OCI-LY7 (cell line): ENCODE data around the gene COL17A1. TPM values are rescaled to one million over a fixed set of nuclear protein-coding genes. Genes with fewer than 3 reads are reported as not detected.

ENCODE experiments used
- BruUV-seq: library from RNA; stranded (reverse); fragments of 400-500 nt; replicated peaks from 2 replicates; lab custom pipeline; 2021; lab: Mats Ljungman, UMichigan
- CTCF ChIA-PET: fragments of 300-600 bp; sonication (Branson Sonifier 250); formaldehyde crosslinking; loops from one replicate; lab custom pipeline; 2022; ENCODE audit warnings: antibody characterized with exemption; ENCODE audit not compliant: unreplicated experiment; lab: Charles Lee
- POLR2A ChIA-PET: fragments of 300-600 bp; sonication (Branson Sonifier 250); formaldehyde crosslinking; loops from one replicate; lab custom pipeline; 2022; ENCODE audit warnings: antibody characterized with exemption; lab: Charles Lee
- DNase-seq: peaks from one replicate; pipeline ENCODE4 v3.0.0-alpha.2; 2015; ENCODE audit warnings: low spot score
- H2AFZ ChIP-seq: fragments of 200-600 bp; sonication (generic), shearing (Covaris generic); 2 replicates; pipeline ENCODE4 v1.6.1; 2014; ENCODE audit warnings: mild to moderate bottlenecking, antibody characterized with exemption, low read length, moderate library complexity
- H3K27ac ChIP-seq: fragments of 200-600 bp; sonication (generic); 2 replicates; pipeline ENCODE4 v1.5.1; 2014; ENCODE audit warnings: mixed run types, low read depth, mild to moderate bottlenecking, moderate library complexity, low read length, inconsistent platforms; ENCODE audit not compliant: poor library complexity, severe bottlenecking
- H3K36me3 ChIP-seq: fragments of 200-600 bp; sonication (generic); 2 replicates; pipeline ENCODE4 v1.6.1; 2014; ENCODE audit warnings: mild to moderate bottlenecking, antibody characterized with exemption, low read length, moderate library complexity, mixed read lengths; ENCODE audit not compliant: insufficient read depth
- H3K4me1 ChIP-seq: fragments of 200-600 bp; sonication (generic); 2 replicates; pipeline ENCODE4 v1.5.1; 2014; ENCODE audit warnings: mild to moderate bottlenecking, low read length; ENCODE audit not compliant: insufficient read depth, poor library complexity, severe bottlenecking
- H3K4me2 ChIP-seq: fragments of 200-600 bp; sonication (generic); 2 replicates; pipeline ENCODE4 v1.6.1; 2014; ENCODE audit warnings: mild to moderate bottlenecking, low read length
- H3K4me3 ChIP-seq: fragments of 200-600 bp; sonication (generic); 2 replicates; pipeline ENCODE4 v1.5.1; 2014; ENCODE audit warnings: mild to moderate bottlenecking, low read depth, low read length; ENCODE audit not compliant: poor library complexity, severe bottlenecking
- H3K79me2 ChIP-seq: fragments of 200-600 bp; sonication (generic); 2 replicates; pipeline ENCODE4 v1.6.1; 2016; ENCODE audit warnings: low read depth, mild to moderate bottlenecking, low read length, moderate library complexity, mixed read lengths; ENCODE audit not compliant: insufficient read depth
- H3K9me2 ChIP-seq: fragments of 200-600 bp; sonication (generic); 2 replicates; pipeline ENCODE4 v1.6.1; 2016; ENCODE audit warnings: mild to moderate bottlenecking, low read length, mixed read lengths; ENCODE audit not compliant: insufficient read depth
- H3K9me3 ChIP-seq: fragments of 200-600 bp; sonication (generic); 2 replicates; pipeline ENCODE4 v1.6.1; 2014; ENCODE audit warnings: mild to moderate bottlenecking, mixed run types, low read length, mixed read lengths
- H4K20me1 ChIP-seq: fragments of 200-600 bp; sonication (generic); 2 replicates; pipeline ENCODE4 v1.6.1; 2014; ENCODE audit warnings: mild to moderate bottlenecking, antibody characterized with exemption, low read length, moderate library complexity, mixed read lengths; ENCODE audit not compliant: insufficient read depth
- CTCF ChIP-seq: fragments of 200-600 bp; sonication (generic); conservative IDR thresholded peaks from 2 replicates; pipeline ENCODE4 v1.5.1; 2014; ENCODE audit warnings: mild to moderate bottlenecking, antibody characterized with exemption, low read length, moderate library complexity, mixed read lengths
- EZH2phosphoT487 ChIP-seq: fragments of 200-600 bp; sonication (generic); IDR thresholded peaks from 2 replicates; pipeline ENCODE4 v1.6.1; 2018; ENCODE audit warnings: low read depth, borderline replicate concordance, mild to moderate bottlenecking, mixed run types, antibody characterized with exemption, low read length, moderate library complexity, mixed read lengths
- intact Hi-C: fragments of 100-400 bp; cut with micrococcal nuclease; formaldehyde crosslinking; loops from one replicate; pipeline ENCODE4 v1.10.0; 2022; ENCODE audit not compliant: unreplicated experiment
- total RNA-seq, 2 experiments: library from RNA; depleted of rRNA in 1 of 2; stranded (reverse); fragments of >200 nt in 1 of 2; shearing (Covaris generic) in 1 of 2; gene quantifications; 2 replicates each; pipeline ENCODE4 v1.2.3, GENCODE V29; 2014 to 2022

COL17A1 gene
- total RNA-seq, 2 experiments from 2014 or later: 0.17 TPM; not detected in 1

GRCh38 chr10:104018471-104018870, 67.2 kb downstream of the COL17A1 start:
- intact Hi-C loops: no loop called here
- Histone ChIP-seq H3K9me3 (no peaks in the 10 kb centered on the region), H2AFZ (no peak overlapping the region), H3K4me1 (no peaks in the 10 kb centered on the region), H3K79me2 (no peaks in the 10 kb centered on the region), H3K4me3 (no peak overlapping the region), H3K9me2 (no peaks in the 10 kb centered on the region), H3K36me3 (peaks cover 41% of the 10 kb centered on the region), H3K4me2 (no peak overlapping the region), H4K20me1 (no peaks in the 10 kb centered on the region), H3K27ac (no peak overlapping the region)
- ChIA-PET POLR2A (interaction anchor here (0.6 to 2.0 kb wide), 5 partner anchors 8 to 29 kb away, joined by 3 to 7 read pairs (median 6); no protein-coding TSS in a partner anchor), CTCF (no interaction called here)
- BruUV-seq: no TSS peak
- DNase-seq: no peak
- TF ChIP-seq CTCF (no peak), EZH2phosphoT487 (no peak)

- Histone ChIP-seq H4K20me1 (no peaks in the 10 kb centered on the region), H3K36me3 (peaks cover 26% of the 10 kb centered on the region), H3K9me2 (no peaks in the 10 kb centered on the region), H3K9me3 (no peaks in the 10 kb centered on the region), H3K79me2 (no peaks in the 10 kb centered on the region), H3K27ac (no peak overlapping the region), H3K4me1 (no peaks in the 10 kb centered on the region), H3K4me2 (no peak overlapping the region), H2AFZ (no peak overlapping the region), H3K4me3 (no peak overlapping the region)
- intact Hi-C loops: no loop called here
- CTCF ChIA-PET: no interaction called here
- TF ChIP-seq CTCF: no peak
- no peak for TF ChIP-seq EZH2phosphoT487
- no peak for DNase-seq
- POLR2A ChIA-PET: no interaction called here
- BruUV-seq: no TSS peak
These were observed 69.0 kb downstream of the COL17A1 start for GRCh38 chr10:104016661-104017060.

GRCh38 chr10:104014176-104014575, 71.5 kb downstream of the COL17A1 start:
- POLR2A ChIA-PET: interaction anchor here (1.3 kb wide), 1 partner anchor 37 kb away, joined by 5 read pairs; no protein-coding TSS in a partner anchor
- no peak for DNase-seq
- CTCF ChIA-PET: no interaction called here
- Histone ChIP-seq H3K4me3 (no peak overlapping the region), H4K20me1 (no peaks in the 10 kb centered on the region), H3K27ac (no peak overlapping the region), H3K4me2 (no peak overlapping the region), H2AFZ (no peak overlapping the region), H3K79me2 (no peaks in the 10 kb centered on the region), H3K9me2 (no peaks in the 10 kb centered on the region), H3K9me3 (no peaks in the 10 kb centered on the region), H3K36me3 (peaks cover 7% of the 10 kb centered on the region), H3K4me1 (no peaks in the 10 kb centered on the region)
- intact Hi-C loops: no loop called here
- BruUV-seq: no TSS peak
- TF ChIP-seq EZH2phosphoT487 (no peak), CTCF (no peak)
